ENCODE data around the gene TACC2. TPM values are rescaled to one million over a fixed set of nuclear protein-coding genes. Genes with fewer than 3 reads are reported as not detected.
"Not testable (repeated sequence)": the region's sequence is repeated elsewhere in the genome, so short reads cannot be mapped to it uniquely, and the experiment has no call there.

The TACC2 gene
- total RNA-seq: 6.1 and 9.7 TPM in 2 replicates

- no peak for DNase-seq (ENCODE audit: low read depth, low spot score)
These were observed at the start of gene TACC2 for GRCh38 chr10:121988361-121989324. TSS of gene TACC2 (plus strand) at chr10:121989163. CDS start at chr10:122021982, 32,819 bp downstream.

GRCh38 chr10:121941532-121941931 lies 47.4 kb upstream of the TACC2 start:
- no peak for DNase-seq (ENCODE audit: low read depth, low spot score)

GRCh38 chr10:121942749-121943416 lies 46.1 kb upstream of the TACC2 start:
- peak; percentile 86 for DNase-seq (ENCODE audit: low read depth, low spot score)

GRCh38 chr10:121947343-121948330 lies 41.3 kb upstream of the TACC2 start:
- DNase-seq (ENCODE audit: low read depth, low spot score): no peak

DNA sequence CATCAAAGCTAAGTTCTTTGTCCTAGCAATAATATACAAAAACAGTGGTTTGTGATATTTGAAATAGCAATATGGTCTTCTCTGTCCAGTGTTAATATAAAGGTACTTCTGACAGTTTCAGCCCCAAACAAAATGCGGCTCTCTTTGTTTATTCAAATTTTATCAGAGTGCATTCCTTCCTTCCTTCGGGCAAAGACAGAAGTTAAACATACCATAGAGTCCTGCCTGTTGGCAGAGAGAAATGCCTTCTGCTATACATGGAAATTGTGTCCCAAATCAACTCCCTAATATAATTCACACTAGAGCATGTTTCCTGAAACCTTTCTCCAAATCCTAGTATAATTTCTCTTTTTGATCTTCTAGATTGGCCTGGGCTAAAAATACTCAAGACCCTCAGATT lies 39.9 kb upstream of the TACC2 start:
- DNase-seq (ENCODE audit: low read depth, low spot score): no peak

DNA sequence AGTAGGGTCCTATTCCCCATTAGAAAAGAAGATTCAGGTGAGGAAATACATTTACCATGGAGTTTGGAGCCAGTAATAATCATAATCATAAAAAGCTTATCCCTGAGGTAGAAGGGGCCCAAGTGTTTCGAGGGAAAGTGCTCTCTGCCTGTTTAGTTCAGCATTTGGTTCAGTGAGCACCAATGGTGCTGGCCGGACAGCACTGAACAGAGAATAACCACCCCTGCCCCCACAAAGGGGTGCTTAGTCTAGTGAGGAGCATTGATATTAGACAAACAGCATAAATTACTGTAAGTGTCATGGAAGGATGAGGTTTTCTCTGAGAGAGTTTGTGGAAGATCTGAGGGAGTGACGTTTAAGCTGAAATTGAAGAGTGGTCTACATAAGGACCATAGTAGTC lies 39.5 kb upstream of the TACC2 start:
- no peak for DNase-seq (ENCODE audit: low read depth, low spot score)

- no peak for DNase-seq (ENCODE audit: low read depth, low spot score)
These were observed 36.7 kb upstream of the TACC2 start for GRCh38 chr10:121952226-121952625.

GRCh38 chr10:121956111-121957061 lies 32.6 kb upstream of the TACC2 start:
- DNase-seq (ENCODE audit: low read depth, low spot score): peak; percentile 59

DNA sequence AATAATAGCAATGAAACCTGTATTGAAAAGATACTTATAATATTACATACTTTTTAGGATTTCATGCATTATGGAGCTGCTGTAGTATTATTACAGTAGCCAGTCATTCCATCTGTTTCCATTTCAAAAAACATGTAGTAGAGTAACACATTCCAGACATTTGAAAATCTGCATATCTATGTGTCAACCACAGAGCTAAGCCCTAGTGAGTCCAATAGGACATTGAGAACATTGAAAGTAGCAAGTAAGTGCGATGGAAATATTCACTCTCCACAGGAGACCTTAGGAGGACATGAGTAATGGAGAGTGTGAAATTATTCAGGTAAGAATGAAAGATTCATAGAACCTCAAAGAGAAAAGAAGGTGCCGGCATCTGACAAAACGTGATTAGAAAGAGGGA lies 29.3 kb upstream of the TACC2 start:
- DNase-seq (ENCODE audit: low read depth, low spot score): no peak

DNA sequence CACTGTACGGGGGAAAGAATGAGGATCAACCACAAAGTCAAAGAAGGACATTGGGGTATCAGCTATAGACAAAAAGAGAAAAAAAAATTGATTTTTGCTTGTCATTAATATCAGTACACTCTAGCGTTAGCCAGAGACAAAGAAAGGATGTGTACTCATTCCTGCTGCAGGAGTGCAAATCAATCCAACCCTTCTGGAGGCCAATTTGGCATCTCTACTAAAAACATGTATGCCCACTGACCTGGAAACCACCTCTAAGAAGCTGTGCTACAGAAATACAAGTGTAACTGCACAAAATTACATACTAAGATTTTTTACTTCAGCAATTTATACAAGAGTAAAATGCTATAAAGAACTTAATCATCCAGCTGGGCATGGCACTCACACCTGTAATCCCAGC lies 27.5 kb upstream of the TACC2 start:
- no peak for DNase-seq (ENCODE audit: low read depth, low spot score)

- no peak for DNase-seq (ENCODE audit: low read depth, low spot score)
These were observed 23.0 kb upstream of the TACC2 start for GRCh38 chr10:121965996-121966395.

- DNase-seq (ENCODE audit: low read depth, low spot score): not testable (repeated sequence)
These were observed 19.9 kb upstream of the TACC2 start for GRCh38 chr10:121969086-121969485.

- no peak for DNase-seq (ENCODE audit: low read depth, low spot score)
These were observed 14.9 kb upstream of the TACC2 start for GRCh38 chr10:121974019-121974534.

DNA sequence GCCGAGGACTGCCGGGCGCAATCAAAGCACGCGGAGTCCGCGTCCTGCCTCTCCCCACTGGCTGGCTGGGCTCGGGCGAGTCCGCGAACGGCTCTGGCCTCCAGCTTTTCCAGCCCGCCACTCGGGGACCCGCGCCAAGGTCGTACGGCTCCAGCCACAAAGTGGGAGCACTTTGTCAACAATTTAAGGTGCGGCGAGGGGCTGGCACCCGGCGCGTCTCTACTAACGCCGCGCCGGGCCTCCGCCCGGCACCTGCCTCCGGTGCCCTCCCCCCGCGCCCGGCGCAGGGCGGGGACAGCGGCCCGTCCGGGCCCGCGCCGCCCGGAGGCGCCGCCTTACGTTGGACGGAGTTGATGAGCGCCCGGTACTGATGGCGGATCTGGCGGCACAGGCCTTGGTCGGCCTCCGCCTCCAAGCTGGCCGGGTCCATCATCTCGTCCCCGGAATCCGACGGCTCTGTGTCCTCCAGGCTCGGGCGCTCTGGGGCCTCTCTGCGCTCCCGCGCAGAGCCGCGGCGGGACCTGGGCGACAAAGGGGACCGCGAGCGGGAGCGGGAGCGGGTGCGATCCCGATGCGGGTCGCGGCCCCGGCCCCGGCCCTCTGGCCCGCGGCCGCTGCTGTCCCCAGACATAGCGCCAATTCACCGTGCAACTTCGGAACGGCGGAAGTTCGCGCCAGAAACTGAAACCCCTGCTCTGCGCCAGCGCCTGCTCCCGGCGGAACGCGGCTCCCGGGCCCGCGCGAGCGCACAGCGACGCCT lies 14.2 kb upstream of the TACC2 start, which contains the start of gene NSMCE4A:
NSMCE4A (minus strand) TSS at position 683 of the 760 bp plus-strand sequence; CDS start at position 631, 52 bp downstream.
- DNase-seq (ENCODE audit: low read depth, low spot score): no peak

GRCh38 chr10:121975295-121976086 lies 13.5 kb upstream of the TACC2 start:
- DNase-seq (ENCODE audit: low read depth, low spot score): no peak

GRCh38 chr10:121976607-121977006 lies 12.4 kb upstream of the TACC2 start:
- no peak for DNase-seq (ENCODE audit: low read depth, low spot score)

GRCh38 chr10:121978511-121978910 lies 10.5 kb upstream of the TACC2 start:
- no peak for DNase-seq (ENCODE audit: low read depth, low spot score)

DNA sequence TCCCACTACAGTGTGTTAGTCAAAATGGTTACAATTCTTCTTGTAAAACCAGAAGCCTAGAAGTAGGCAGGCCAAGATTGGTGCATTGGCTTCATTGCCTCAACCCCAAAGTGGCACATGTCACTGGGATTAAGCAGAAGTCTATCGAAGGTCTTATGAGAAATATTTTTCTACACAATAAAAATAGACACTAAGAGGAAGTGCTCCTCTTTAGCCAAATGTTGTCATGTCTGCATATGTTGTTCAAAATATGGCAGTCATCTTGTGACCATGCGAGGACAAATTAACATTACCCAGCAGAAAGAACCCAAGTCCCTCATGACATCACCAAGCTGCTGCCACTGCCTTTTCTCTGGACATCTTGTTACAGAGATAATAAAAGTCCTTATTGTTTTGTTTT lies 7.6 kb upstream of the TACC2 start:
- no peak for DNase-seq (ENCODE audit: low read depth, low spot score)

Measured in pulmonary artery endothelial cell (primary cell).